T-helper 1 cell treated with Interleukin-12 subunit alpha and Interleukin-12 subunit beta and Interleukin-4 antibody, amounts not matched to agents 30 ng/mL and 1 ng/mL, for 36 hours (primary cell): ENCODE measurements around the gene MYRFL. TPM values are rescaled to one million over a fixed set of nuclear protein-coding genes. Genes with fewer than 3 reads are reported as not detected.
"Not testable (repeated sequence)": the region's sequence is repeated elsewhere in the genome, so short reads cannot be mapped to it uniquely, and the experiment has no call there.

ENCODE experiments used
- intact Hi-C: fragments of 100-400 bp; cut with micrococcal nuclease; formaldehyde crosslinking; loops from one replicate; pipeline ENCODE4 v1.15.1; 2024
- total RNA-seq: library from RNA; stranded (reverse); gene quantifications from 2 replicates; pipeline ENCODE4 v1.2.3, GENCODE V29; 2022

The MYRFL gene
- total RNA-seq, 1 donor from 2014 or later = 0.10 TPM

- intact Hi-C loops = no loop called here
Observed at GRCh38 chr12:69840727-69841126, 15.7 kb downstream of the MYRFL start.

- intact Hi-C loops = no loop called here
Observed at GRCh38 chr12:69843608-69844007, 18.6 kb downstream of the MYRFL start.

- intact Hi-C loops = no loop called here
Observed at GRCh38 chr12:69844416-69844815, 19.4 kb downstream of the MYRFL start.

GRCh38 chr12:69844836-69845235 is 19.8 kb downstream of the MYRFL start:
- intact Hi-C loops = no loop called here

- intact Hi-C loops = no loop called here
Observed at GRCh38 chr12:69846976-69847375, 21.9 kb downstream of the MYRFL start.

GRCh38 chr12:69851976-69852375 is 26.9 kb downstream of the MYRFL start:
- intact Hi-C loops = no loop called here

GRCh38 chr12:69853176-69853961 is 28.3 kb downstream of the MYRFL start:
- intact Hi-C loops = not testable (repeated sequence)

- intact Hi-C loops = no loop called here
Observed at GRCh38 chr12:69866698-69867097, 41.7 kb downstream of the MYRFL start.

- intact Hi-C loops = no loop called here
Observed at GRCh38 chr12:69868695-69869094, 43.7 kb downstream of the MYRFL start.

GRCh38 chr12:69872804-69873203 is 47.8 kb downstream of the MYRFL start:
- intact Hi-C loops = loop anchor here (10.0 kb wide), 1 partner anchor 1872 kb away; no protein-coding TSS in a partner anchor

- intact Hi-C loops = loop anchor here (10.0 kb wide), 1 partner anchor 1871 kb away; no protein-coding TSS in a partner anchor
Observed at GRCh38 chr12:69873429-69873828, 48.4 kb downstream of the MYRFL start.

- intact Hi-C loops = loop anchor here (10.0 kb wide), 1 partner anchor 1870 kb away; no protein-coding TSS in a partner anchor
Observed at GRCh38 chr12:69874606-69875005, 49.6 kb downstream of the MYRFL start.

- intact Hi-C loops = loop anchor here (10.0 kb wide), 1 partner anchor 1869 kb away; no protein-coding TSS in a partner anchor
Observed at GRCh38 chr12:69875416-69875935, 50.4 kb downstream of the MYRFL start.

GRCh38 chr12:69879007-69879960 is 54.3 kb downstream of the MYRFL start:
- intact Hi-C loops = loop anchor here (1.0 to 10.0 kb wide), 6 partner anchors 141 to 1866 kb away; partner anchors contain the start of genes KCNMB4 and RAB3IP

- intact Hi-C loops = no loop called here
Observed at GRCh38 chr12:69880571-69880970, 55.5 kb downstream of the MYRFL start.

- intact Hi-C loops = no loop called here
Observed at GRCh38 chr12:69881771-69882170, 56.7 kb downstream of the MYRFL start.

GRCh38 chr12:69884386-69884785 is 59.4 kb downstream of the MYRFL start:
- intact Hi-C loops = no loop called here

GRCh38 chr12:69885658-69886057 is 60.6 kb downstream of the MYRFL start:
- intact Hi-C loops = no loop called here

- intact Hi-C loops = no loop called here
Observed at GRCh38 chr12:69886109-69886508, 61.1 kb downstream of the MYRFL start.

- intact Hi-C loops = no loop called here
Observed at GRCh38 chr12:69886715-69887114, 61.7 kb downstream of the MYRFL start.

- intact Hi-C loops = no loop called here
Observed at GRCh38 chr12:69888901-69889300, 63.9 kb downstream of the MYRFL start.
